BJ (cell line): ENCODE results near the gene CTNNA2. TPM values are rescaled to one million over a fixed set of nuclear protein-coding genes. Genes with fewer than 3 reads are reported as not detected.

Experiments used
- CTCF ChIA-PET: fragments of 350-600 bp; formaldehyde crosslinking; extraction: SDS; loops from one replicate; lab custom pipeline; 2021; ENCODE audit warnings: antibody characterized with exemption, inconsistent platforms; lab: Yijun Ruan, JAX
- POLR2A ChIA-PET: fragments of 300-600 bp; sonication (Branson Sonifier 250); formaldehyde crosslinking; extraction: SDS; loops from one replicate; lab custom pipeline; 2021; ENCODE audit warnings: antibody characterized with exemption; lab: Charles Lee
- DNase-seq: peaks from one replicate; pipeline ENCODE4 v3.0.0-alpha.2; 2011; ENCODE audit warnings: low read depth
- H3K27me3 ChIP-seq: 2 replicates; pipeline ENCODE4 v1.6.0; 2011; ENCODE audit warnings: low read length; ENCODE audit not compliant: control insufficient read depth, insufficient read depth
- H3K36me3 ChIP-seq: 2 replicates; pipeline ENCODE4 v1.5.1; 2011; ENCODE audit warnings: low read length; ENCODE audit not compliant: control insufficient read depth, insufficient read depth
- H3K4me3 ChIP-seq: 2 replicates; pipeline ENCODE4 v1.5.1; 2011; ENCODE audit warnings: low read depth, mild to moderate bottlenecking, control low read depth, low read length
- CTCF ChIP-seq: IDR thresholded peaks from 2 replicates; pipeline ENCODE4 v1.5.1; 2011; ENCODE audit warnings: low read depth, mild to moderate bottlenecking, control low read depth, inconsistent platforms, low read length, moderate library complexity; ENCODE audit not compliant: insufficient read depth
- polyA plus RNA-seq: library from polyadenylated mRNA; depleted of rRNA; stranded (reverse); fragments of >200 nt; gene quantifications from 2 replicates; pipeline ENCODE4 v1.2.3, GENCODE V29; 2011

CTNNA2 gene
- polyA plus RNA-seq, 1 experiment, result not detected

DNA sequence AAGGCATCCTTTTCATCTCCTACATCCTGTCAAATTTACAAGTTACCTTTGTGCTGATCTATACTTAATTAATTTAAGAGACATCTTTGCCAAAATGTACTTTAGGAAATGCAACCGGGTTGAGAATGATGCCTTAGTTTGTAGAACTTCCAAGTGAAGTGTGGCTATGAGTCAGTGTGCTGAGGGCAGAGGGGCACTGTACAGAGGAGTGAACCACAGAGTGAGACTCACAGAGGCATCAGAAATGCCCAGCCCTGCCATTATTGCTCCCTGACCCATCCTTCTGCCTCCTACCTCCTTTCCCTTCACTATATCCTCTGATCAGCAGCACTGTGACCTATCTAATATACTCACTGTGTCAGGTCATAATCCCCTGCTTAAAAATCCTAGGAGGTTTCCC lies 471.6 kb downstream of the CTNNA2 start:
- H3K36me3 ChIP-seq, result no peaks in the 10 kb centered on the region
- H3K27me3 ChIP-seq, result no peaks in the 10 kb centered on the region
- ChIA-PET POLR2A (no interaction called here), CTCF (no interaction called here)
- TF ChIP-seq CTCF, result no peak
- DNase-seq, result no peak
- H3K4me3 ChIP-seq, result no peak overlapping the region

DNA sequence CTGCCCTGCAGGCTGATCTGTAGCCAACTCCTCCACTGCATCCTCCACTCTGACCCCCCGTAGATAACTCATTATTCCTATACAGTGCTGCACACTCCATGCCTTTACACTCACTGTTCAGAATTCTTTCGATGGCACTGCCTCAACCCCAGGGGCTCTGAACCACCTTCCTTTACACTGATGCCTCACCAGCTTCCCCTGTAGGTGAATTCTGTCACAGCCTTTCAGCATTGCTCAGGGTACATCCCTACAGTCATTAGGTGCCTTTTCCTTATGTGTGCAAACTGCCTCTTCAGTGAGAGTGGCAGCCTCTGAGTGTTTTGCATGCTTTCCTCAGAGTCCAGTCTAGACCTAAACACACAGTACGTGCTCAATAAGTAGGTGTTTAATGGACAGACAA lies 472.3 kb downstream of the CTNNA2 start:
- Histone ChIP-seq H3K27me3 (no peaks in the 10 kb centered on the region), H3K4me3 (no peak overlapping the region), H3K36me3 (no peaks in the 10 kb centered on the region)
- no peak for DNase-seq
- no peak for TF ChIP-seq CTCF
- POLR2A ChIA-PET, result no interaction called here
- CTCF ChIA-PET, result interaction anchor here (1.3 kb wide), 1 partner anchor 253 kb away, joined by 3 read pairs; no protein-coding TSS in a partner anchor

DNA sequence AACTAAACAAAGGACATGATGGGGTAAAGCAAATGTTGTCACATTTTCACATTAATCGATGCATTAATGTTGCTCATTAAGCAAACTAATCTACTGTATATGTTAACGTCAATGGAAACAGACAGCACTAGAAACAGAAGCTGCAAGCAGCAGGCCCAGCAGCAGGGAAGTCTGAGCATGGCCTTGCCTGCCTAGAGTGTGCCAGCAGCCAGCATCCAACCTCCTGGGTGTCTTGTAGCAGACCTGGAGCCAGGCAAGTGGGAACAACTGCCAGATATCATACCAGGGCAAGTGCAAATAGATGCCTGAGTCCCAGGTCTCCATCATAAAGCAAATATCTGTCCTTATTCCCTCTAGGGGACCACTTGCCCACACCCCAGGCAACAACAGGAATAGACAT lies 472.7 kb downstream of the CTNNA2 start:
- DNase-seq, result no peak
- Histone ChIP-seq H3K27me3 (no peaks in the 10 kb centered on the region), H3K36me3 (no peaks in the 10 kb centered on the region), H3K4me3 (no peak overlapping the region)
- TF ChIP-seq CTCF, result no peak
- ChIA-PET CTCF (interaction anchor here (1.3 kb wide), 1 partner anchor 253 kb away, joined by 3 read pairs; no protein-coding TSS in a partner anchor), POLR2A (no interaction called here)

DNA sequence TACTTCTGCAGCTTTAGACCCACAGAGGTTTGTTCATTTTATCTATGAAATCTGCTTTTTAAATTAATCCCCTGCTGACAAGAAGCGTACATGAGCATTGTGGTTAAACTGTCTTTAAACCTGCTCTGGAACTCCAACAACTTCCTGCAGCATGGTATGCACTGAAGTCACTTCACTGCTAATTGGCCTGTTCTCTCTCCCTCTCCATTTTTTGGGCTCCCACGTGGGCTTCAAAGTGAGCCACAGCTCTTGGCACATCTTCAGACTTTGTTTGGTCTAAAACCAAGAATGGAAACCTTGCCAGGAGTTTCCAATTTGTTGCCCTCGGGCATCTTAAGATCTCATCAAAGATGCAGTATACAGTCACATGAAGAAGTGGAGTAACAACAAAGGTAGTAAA lies 480.3 kb downstream of the CTNNA2 start:
- ChIA-PET CTCF (interaction anchor here (1.4 kb wide), 1 partner anchor 8 kb away, joined by 4 read pairs; no protein-coding TSS in a partner anchor), POLR2A (no interaction called here)
- DNase-seq, result no peak
- TF ChIP-seq CTCF, result no peak
- Histone ChIP-seq H3K4me3 (no peak overlapping the region), H3K27me3 (no peaks in the 10 kb centered on the region), H3K36me3 (no peaks in the 10 kb centered on the region)

GRCh38 chr2:79994161-79994560 lies 481.3 kb downstream of the CTNNA2 start:
- H3K4me3 ChIP-seq, result no peak overlapping the region
- H3K36me3 ChIP-seq, result no peaks in the 10 kb centered on the region
- POLR2A ChIA-PET, result interaction anchor here (0.7 kb wide), 1 partner anchor 16 kb away, joined by 3 read pairs; no protein-coding TSS in a partner anchor
- H3K27me3 ChIP-seq, result no peaks in the 10 kb centered on the region
- no peak for TF ChIP-seq CTCF
- DNase-seq, result no peak
- CTCF ChIA-PET, result interaction anchor here (0.6 kb wide), 1 partner anchor 504 kb away, joined by 3 read pairs; no protein-coding TSS in a partner anchor
